A549 (cell line): Measurements from ENCODE around the gene METTL25B. TPM values are rescaled to one million over a fixed set of nuclear protein-coding genes. Genes with fewer than 3 reads are reported as not detected.

Experiments
- BCL3 ChIP-seq: fragments of >200 bp; sonication (Bioruptor Twin); formaldehyde crosslinking; IDR thresholded peaks from 3 replicates; pipeline ENCODE4 v1.6.1; 2016
- BHLHE40 ChIP-seq: IDR thresholded peaks from 2 replicates; pipeline ENCODE4 v1.6.1; 2012; ENCODE audit warnings: low read depth, low read length, inconsistent platforms
- CBX2 ChIP-seq: fragments of 200-600 bp; sonication (generic); IDR thresholded peaks from 2 replicates; pipeline ENCODE4 v1.6.1; 2016; ENCODE audit warnings: low read depth, mild to moderate bottlenecking, borderline replicate concordance
- CBX8 ChIP-seq: fragments of 200-600 bp; sonication (generic); IDR thresholded peaks from 2 replicates; pipeline ENCODE4 v1.6.1; 2016
- CHD2 ChIP-seq: fragments of 150-350 bp; IDR thresholded peaks from 2 replicates; pipeline ENCODE4 v1.6.1; 2014; ENCODE audit warnings: low read length; ENCODE audit not compliant: partially characterized antibody
- CHD4 ChIP-seq: fragments of 200-600 bp; sonication (generic); IDR thresholded peaks from 2 replicates; pipeline ENCODE4 v1.6.1; 2016; ENCODE audit warnings: antibody characterized with exemption, mild to moderate bottlenecking, borderline replicate concordance
- EHMT2 ChIP-seq: fragments of 200-600 bp; sonication (generic); IDR thresholded peaks from 2 replicates; pipeline ENCODE4 v1.6.1; 2016; ENCODE audit warnings: antibody characterized with exemption, low read depth, mild to moderate bottlenecking, moderate library complexity
- ELK1 ChIP-seq: fragments of 150-350 bp; IDR thresholded peaks from 2 replicates; pipeline ENCODE4 v1.6.1; 2014; ENCODE audit warnings: low read depth, mild to moderate bottlenecking, low read length
- EP300 ChIP-seq, 2 experiments: fragments of >200 bp; sonication (Bioruptor Twin); formaldehyde crosslinking; IDR thresholded peaks; 2 replicates in 1 of 2; 3 replicates in 1 of 2; pipeline ENCODE4 v1.6.1; 2016 to 2017
- ESRRA ChIP-seq: fragments of 150-350 bp; IDR thresholded peaks from 2 replicates; pipeline ENCODE4 v1.6.1; 2014; ENCODE audit warnings: mild to moderate bottlenecking, low read length, borderline replicate concordance
- FOSB ChIP-seq: fragments of 250-450 bp; sonication (Bioruptor Pico); IDR thresholded peaks from 2 replicates; pipeline ENCODE4 v1.5.0; 2020; ENCODE audit warnings: mild to moderate bottlenecking, moderate library complexity
- FOSL2 ChIP-seq, 2 experiments: fragments of 450-650 bp in 1 of 2; fragments of >200 bp in 1 of 2; sonication (Bioruptor Twin) in 1 of 2; formaldehyde crosslinking; IDR thresholded peaks; 2 replicates each; pipeline versions ENCODE4 v1.5.0 to v1.6.1; 2016 to 2020; ENCODE audit warnings: mild to moderate bottlenecking in 1 of 2, moderate library complexity in 1 of 2
- FOXS1 ChIP-seq: fragments of 250-450 bp; sonication (Bioruptor Pico); IDR thresholded peaks from 2 replicates; pipeline ENCODE4 v1.5.0; 2020; ENCODE audit warnings: mild to moderate bottlenecking, moderate library complexity
- GATA3 ChIP-seq: IDR thresholded peaks from 2 replicates; pipeline ENCODE4 v1.6.1; 2012; ENCODE audit warnings: borderline replicate concordance
- HDAC2 ChIP-seq: fragments of 200-600 bp; sonication (generic); IDR thresholded peaks from 2 replicates; pipeline ENCODE4 v1.6.1; 2016
- HES2 ChIP-seq: fragments of >200 bp; sonication (Bioruptor Twin); formaldehyde crosslinking; IDR thresholded peaks from 2 replicates; pipeline ENCODE4 v1.6.1; 2016
- HMGXB4 ChIP-seq: fragments of 250-450 bp; sonication (Bioruptor Pico); IDR thresholded peaks from 2 replicates; pipeline ENCODE4 v1.5.0; 2021; ENCODE audit warnings: mild to moderate bottlenecking, moderate library complexity, borderline replicate concordance
- HOXA7 ChIP-seq: fragments of 250-450 bp; sonication (Bioruptor Pico); IDR thresholded peaks from 2 replicates; pipeline ENCODE4 v1.5.0; 2020; ENCODE audit warnings: mild to moderate bottlenecking, moderate library complexity
- HOXB13 ChIP-seq: fragments of 250-450 bp; sonication (Bioruptor Pico); IDR thresholded peaks from 2 replicates; pipeline ENCODE4 v1.5.0; 2020; ENCODE audit warnings: low read depth, mild to moderate bottlenecking, moderate library complexity
- JUNB ChIP-seq: fragments of >200 bp; sonication (Bioruptor Twin); formaldehyde crosslinking; IDR thresholded peaks from 2 replicates; pipeline ENCODE4 v1.6.1; 2016
- KDM1A ChIP-seq: fragments of 200-600 bp; sonication (generic); IDR thresholded peaks from 2 replicates; pipeline ENCODE4 v1.6.1; 2016; ENCODE audit warnings: low read depth, mild to moderate bottlenecking
- MAFK ChIP-seq: fragments of 450-650 bp; IDR thresholded peaks from 2 replicates; pipeline ENCODE4 v1.6.1; 2014; ENCODE audit not compliant: partially characterized antibody
- MAX ChIP-seq: IDR thresholded peaks from 2 replicates; pipeline ENCODE4 v1.6.1; 2012
- NFE2L2 ChIP-seq: fragments of 150-350 bp; conservative IDR thresholded peaks from 2 replicates; pipeline ENCODE4 v1.6.1; 2014; ENCODE audit warnings: low read length
- NPAS2 ChIP-seq: fragments of 250-450 bp; sonication (Bioruptor Pico); IDR thresholded peaks from 2 replicates; pipeline ENCODE4 v1.8.0; 2022; ENCODE audit warnings: mild to moderate bottlenecking, moderate library complexity, borderline replicate concordance
- NR3C1 ChIP-seq: fragments of >200 bp; sonication (Bioruptor Twin); formaldehyde crosslinking; IDR thresholded peaks from 3 replicates; pipeline ENCODE4 v1.6.1; 2017
- POLR2A ChIP-seq: IDR thresholded peaks from 2 replicates; pipeline ENCODE4 v1.6.1; 2012; ENCODE audit warnings: mild to moderate bottlenecking, low read length
- RAD21 ChIP-seq, 2 experiments: fragments of >200 bp in 1 of 2; sonication (Bioruptor Twin) in 1 of 2; formaldehyde crosslinking in 1 of 2; IDR thresholded peaks in 1 of 2; conservative IDR thresholded peaks in 1 of 2; 2 replicates in 1 of 2; 3 replicates in 1 of 2; pipeline ENCODE4 v1.6.1; 2012 to 2018; ENCODE audit warnings: inconsistent platforms in 1 of 2
- RARB ChIP-seq: fragments of 250-450 bp; sonication (Bioruptor Pico); IDR thresholded peaks from 2 replicates; pipeline ENCODE4 v1.8.0; 2021; ENCODE audit warnings: mild to moderate bottlenecking, moderate library complexity
- RCOR1 ChIP-seq: fragments of 150-350 bp; IDR thresholded peaks from 2 replicates; pipeline ENCODE4 v1.6.1; 2014; ENCODE audit warnings: antibody characterized with exemption, low read length, low read depth
- RNF2 ChIP-seq: fragments of 200-600 bp; sonication (generic); IDR thresholded peaks from 2 replicates; pipeline ENCODE4 v1.6.1; 2016; ENCODE audit warnings: low read depth, mild to moderate bottlenecking, antibody characterized with exemption, moderate library complexity, borderline replicate concordance
- SMC3 ChIP-seq: fragments of >200 bp; sonication (Bioruptor Twin); formaldehyde crosslinking; IDR thresholded peaks from 3 replicates; pipeline ENCODE4 v1.6.1; 2018; ENCODE audit warnings: inconsistent platforms
- SREBF2 ChIP-seq: fragments of 450-650 bp; IDR thresholded peaks from 2 replicates; pipeline ENCODE4 v1.6.1; 2014; ENCODE audit warnings: mild to moderate bottlenecking, moderate library complexity
- TFCP2L1 ChIP-seq: fragments of 250-450 bp; sonication (Bioruptor Pico); IDR thresholded peaks from 2 replicates; pipeline ENCODE4 v1.5.0; 2021; ENCODE audit warnings: mild to moderate bottlenecking
- USF2 ChIP-seq: fragments of 450-650 bp; IDR thresholded peaks from 2 replicates; pipeline ENCODE4 v1.6.1; 2014; ENCODE audit warnings: antibody characterized with exemption
- ZFP36 ChIP-seq: fragments of 450-650 bp; IDR thresholded peaks from 2 replicates; pipeline ENCODE4 v1.6.1; 2014; ENCODE audit warnings: borderline replicate concordance; ENCODE audit not compliant: partially characterized antibody
- ZNF302 ChIP-seq: fragments of 250-450 bp; sonication (Bioruptor Pico); IDR thresholded peaks from 2 replicates; pipeline ENCODE4 v1.9.0; 2021; ENCODE audit warnings: inconsistent platforms, mild to moderate bottlenecking, moderate library complexity
- ZSCAN20 ChIP-seq: fragments of 250-450 bp; sonication (Bioruptor Pico); IDR thresholded peaks from 2 replicates; pipeline ENCODE4 v1.8.0; 2022; ENCODE audit warnings: mild to moderate bottlenecking, moderate library complexity
- polyA plus RNA-seq, 4 experiments: library from polyadenylated mRNA; depleted of rRNA in 3 of 4; stranded (reverse); fragments of >200 nt; fragmentation: RNase III in 1 of 4; extraction: RNeasy Plus Mini Kit Qiagen cat#74134 plus additional on column Dnase treatment in 1 of 4; gene quantifications; 2 replicates in 3 of 4; 3 replicates in 1 of 4; pipeline ENCODE4 v1.2.3, GENCODE V29; 2011 to 2017
- TF ChIP-seq, protein P1 (sequence below): IDR thresholded peaks from 2 replicates; pipeline ENCODE4 v1.6.1; 2012

Gene METTL25B
- polyA plus RNA-seq, 2 of the 4 experiments (the other 2 are of a cell fraction): 16.7 to 18.5 TPM

GRCh38 chr1:156751757-156752481 lies 23.6 kb downstream of the METTL25B start (continued):
- TF ChIP-seq POLR2A (peak; percentile 51; the same call in 1 of the 2 replicates), SMC3 (no peak; the same call in 2 of the 3 replicates), ZNF302 (no peak), EHMT2 (no peak), RCOR1 (no peak), MAX (peak; percentile 98), FOSL2 (IDR thresholded peaks at IDR 0.05) (no peak), FOSL2 (CRISPR knock-in tag; IDR thresholded peaks at IDR 0.05) (no peak), HOXB13 (CRISPR knock-in tag) (no peak), JUNB (no peak), BCL3 (0 out of 3 replicates have a peak, but pooled peaks have one; percentile 64), ELK1 (no peak), ZSCAN20 (CRISPR knock-in tag) (no peak), HES2 (no peak), TFCP2L1 (CRISPR knock-in tag) (no peak), KDM1A (no peak), CBX8 (no peak), HDAC2 (no peak), CHD2 (no peak), BHLHE40 (no peak), FOXS1 (CRISPR knock-in tag) (no peak), CHD4 (no peak), NFE2L2 (no peak), MAFK (no peak), GATA3 (peak; percentile 44; the same call in 1 of the 2 replicates), HOXA7 (CRISPR knock-in tag) (no peak), FOSB (CRISPR knock-in tag) (no peak), SREBF2 (no peak), RARB (CRISPR knock-in tag) (no peak), USF2 (no peak), ZFP36 (no peak), RNF2 (no peak), ESRRA (no peak), NPAS2 (CRISPR knock-in tag) (no peak), RAD21 (conservative IDR thresholded peaks at IDR 0.05 in 1 of 2, IDR thresholded peaks at IDR 0.05 in 1 of 2) (0 out of 5 replicates have a peak, but pooled peaks have one; percentile 7 to 27), NR3C1 (no peak), CBX2 (no peak), HMGXB4 (no peak), EP300 (IDR thresholded peaks at IDR 0.05) (no peak)
- TF ChIP-seq, protein P1, sequence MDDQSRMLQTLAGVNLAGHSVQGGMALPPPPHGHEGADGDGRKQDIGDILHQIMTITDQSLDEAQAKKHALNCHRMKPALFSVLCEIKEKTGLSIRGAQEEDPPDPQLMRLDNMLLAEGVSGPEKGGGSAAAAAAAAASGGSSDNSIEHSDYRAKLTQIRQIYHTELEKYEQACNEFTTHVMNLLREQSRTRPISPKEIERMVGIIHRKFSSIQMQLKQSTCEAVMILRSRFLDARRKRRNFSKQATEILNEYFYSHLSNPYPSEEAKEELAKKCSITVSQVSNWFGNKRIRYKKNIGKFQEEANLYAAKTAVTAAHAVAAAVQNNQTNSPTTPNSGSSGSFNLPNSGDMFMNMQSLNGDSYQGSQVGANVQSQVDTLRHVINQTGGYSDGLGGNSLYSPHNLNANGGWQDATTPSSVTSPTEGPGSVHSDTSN: peak; percentile 66; the same call in 1 of the 2 replicates
